Tibial artery (tissue), 4 donors: ENCODE data around the gene ZNF584.
"Not testable (repeated sequence)": the region's sequence is repeated elsewhere in the genome, so short reads cannot be mapped to it uniquely, and the experiment has no call there.

Experiments
- DNase-seq, 2 donors: peaks; one replicate each; pipeline ENCODE4 v3.0.0-alpha.2; 2019
- H3K27ac ChIP-seq, 2 donors: fragments of 200-600 bp; sonication (generic) in 1 of 2; 1 replicate in 1 of 2; 2 replicates in 1 of 2; pipeline ENCODE4 v1.5.1; 2018 to 2019; ENCODE audit warnings: mild to moderate bottlenecking in 1 of 2
- H3K27me3 ChIP-seq, 2 donors: fragments of 200-600 bp; sonication (generic) in 1 of 2; one replicate each; pipeline versions ENCODE4 v1.5.1 to v1.6.0; 2016 to 2019
- H3K36me3 ChIP-seq, 3 donors: fragments of 200-600 bp; sonication (generic) in 2 of 3; one replicate each; pipeline ENCODE4 v1.5.1; 2016 to 2019; ENCODE audit warnings: mild to moderate bottlenecking in 2 of 3
- H3K4me1 ChIP-seq, 4 donors: fragments of 200-600 bp; sonication (generic) in 2 of 4; 1 replicate in 3 of 4; 2 replicates in 1 of 4; pipeline ENCODE4 v1.5.1; 2016 to 2019
- H3K4me3 ChIP-seq, 2 donors: fragments of 200-600 bp; sonication (generic) in 1 of 2; 1 replicate in 1 of 2; 2 replicates in 1 of 2; pipeline ENCODE4 v1.5.1; 2018 to 2019; ENCODE audit warnings: mild to moderate bottlenecking in 2 of 2
- H3K9me3 ChIP-seq, 3 donors: fragments of 200-600 bp; sonication (generic) in 1 of 3; one replicate each; pipeline ENCODE4 v1.5.1; 2016 to 2019
- intact Hi-C: fragments of 100-400 bp; cut with DNase I; formaldehyde crosslinking; loops from one replicate; pipeline ENCODE4 v1.15.0; 2023; ENCODE audit warnings: low total_unique reads
- TF ChIP-seq, protein P1 (sequence below), 2 experiments: fragments of 200-600 bp in 1 of 2; fragments of 450-650 bp in 1 of 2; IDR thresholded peaks; one replicate each; pipeline ENCODE4 v1.5.1; 2017 to 2019; ENCODE audit warnings: antibody characterized with exemption in 2 of 2, mild to moderate bottlenecking in 1 of 2, moderate library complexity in 1 of 2

Gene ZNF584

GRCh38 chr19:58398545-58398944, 9.9 kb upstream of the ZNF584 start:
- peaks cover 17 to 18% (median 18%) of the 10 kb centered on the region in 3 donors for H3K36me3 ChIP-seq
- TF ChIP-seq, protein P1, sequence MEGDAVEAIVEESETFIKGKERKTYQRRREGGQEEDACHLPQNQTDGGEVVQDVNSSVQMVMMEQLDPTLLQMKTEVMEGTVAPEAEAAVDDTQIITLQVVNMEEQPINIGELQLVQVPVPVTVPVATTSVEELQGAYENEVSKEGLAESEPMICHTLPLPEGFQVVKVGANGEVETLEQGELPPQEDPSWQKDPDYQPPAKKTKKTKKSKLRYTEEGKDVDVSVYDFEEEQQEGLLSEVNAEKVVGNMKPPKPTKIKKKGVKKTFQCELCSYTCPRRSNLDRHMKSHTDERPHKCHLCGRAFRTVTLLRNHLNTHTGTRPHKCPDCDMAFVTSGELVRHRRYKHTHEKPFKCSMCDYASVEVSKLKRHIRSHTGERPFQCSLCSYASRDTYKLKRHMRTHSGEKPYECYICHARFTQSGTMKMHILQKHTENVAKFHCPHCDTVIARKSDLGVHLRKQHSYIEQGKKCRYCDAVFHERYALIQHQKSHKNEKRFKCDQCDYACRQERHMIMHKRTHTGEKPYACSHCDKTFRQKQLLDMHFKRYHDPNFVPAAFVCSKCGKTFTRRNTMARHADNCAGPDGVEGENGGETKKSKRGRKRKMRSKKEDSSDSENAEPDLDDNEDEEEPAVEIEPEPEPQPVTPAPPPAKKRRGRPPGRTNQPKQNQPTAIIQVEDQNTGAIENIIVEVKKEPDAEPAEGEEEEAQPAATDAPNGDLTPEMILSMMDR (IDR thresholded peaks at IDR 0.05), result no peak
- H3K4me3 ChIP-seq, result no peak overlapping the region
- peaks cover 0 to 35% (median 24%) of the 10 kb centered on the region in 4 donors for H3K4me1 ChIP-seq
- no peaks in the 10 kb centered on the region for H3K9me3 ChIP-seq
- DNase-seq, result no peak
- H3K27me3 ChIP-seq, result peaks cover 0 to 26% of the 10 kb centered on the region in 2 donors
- no peak overlapping the region for H3K27ac ChIP-seq
- intact Hi-C loops, result no loop called here

- intact Hi-C loops, result no loop called here
- H3K36me3 ChIP-seq, result peaks cover 3 to 5% (median 4%) of the 10 kb centered on the region in 3 donors
- no peak overlapping the region for H3K4me3 ChIP-seq
Measured at GRCh38 chr19:58399903-58400302, 8.5 kb upstream of the ZNF584 start.

DNA sequence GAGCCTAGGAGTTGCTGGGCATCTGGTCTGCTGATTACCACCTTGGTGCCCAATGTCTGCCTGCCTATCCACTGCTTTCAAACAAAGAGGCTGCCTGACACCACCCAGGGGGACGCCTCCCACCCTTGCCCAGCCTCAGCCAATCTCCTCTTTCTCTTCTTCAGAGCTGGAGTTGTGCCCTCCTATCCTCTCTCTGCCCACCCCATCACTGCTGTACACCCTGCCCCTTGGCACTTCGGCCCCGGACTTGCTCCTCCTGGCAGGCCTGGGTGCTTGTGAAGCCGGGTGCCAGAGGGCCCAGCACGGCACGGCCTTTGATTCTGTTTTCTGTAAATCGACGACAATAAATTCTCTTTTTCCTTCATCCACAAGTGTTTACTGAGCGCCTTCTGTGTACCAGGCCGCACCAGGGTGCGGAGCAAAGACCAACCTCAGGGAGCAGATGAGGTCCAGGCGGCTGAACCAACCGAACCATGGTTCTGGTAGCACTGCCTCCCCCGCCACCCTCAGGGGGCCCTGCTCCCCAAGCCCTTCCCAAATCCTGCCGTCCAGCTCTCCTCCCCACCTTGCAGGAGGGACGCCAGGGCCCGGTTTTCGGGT, 8.0 kb upstream of the ZNF584 start:
- TF ChIP-seq, protein P1 (IDR thresholded peaks at IDR 0.05), result no peak
- Histone ChIP-seq H3K4me1 (peaks cover 0 to 31% (median 24%) of the 10 kb centered on the region in 4 donors), H3K27me3 (peaks cover 0 to 21% of the 10 kb centered on the region in 2 donors), H3K36me3 (no peaks in the 10 kb centered on the region), H3K4me3 (peak overlapping the region; percentile 53 to 61), H3K27ac (peak overlapping the region; percentile 47 to 51), H3K9me3 (no peaks in the 10 kb centered on the region)
- no peak for DNase-seq
- intact Hi-C loops, result no loop called here

More at GRCh38 chr19:58399903-58400302, 8.5 kb upstream of the ZNF584 start:
- TF ChIP-seq, protein P1 (IDR thresholded peaks at IDR 0.05), result no peak
- Histone ChIP-seq H3K27me3 (peaks cover 0 to 26% of the 10 kb centered on the region in 2 donors), H3K27ac (no peak overlapping the region), H3K4me1 (peaks cover 0 to 35% (median 24%) of the 10 kb centered on the region in 4 donors), H3K9me3 (no peaks in the 10 kb centered on the region)
- peak in 1 of 2 donors; percentile 51 for DNase-seq

GRCh38 chr19:58400916-58401839, 7.3 kb upstream of the ZNF584 start:
- Histone ChIP-seq H3K27ac (peak overlapping the region; percentile 63 to 72), H3K36me3 (no peaks in the 10 kb centered on the region), H3K9me3 (no peaks in the 10 kb centered on the region), H3K4me1 (peaks cover 0 to 23% (median 20%) of the 10 kb centered on the region in 4 donors), H3K4me3 (peak overlapping the region; percentile 53 to 61), H3K27me3 (peaks cover 0 to 13% of the 10 kb centered on the region in 2 donors)
- DNase-seq, result peak; percentile 99 to 100
- intact Hi-C loops, result no loop called here
- TF ChIP-seq, protein P1 (IDR thresholded peaks at IDR 0.05), result peak in 1 of 2 experiments; percentile 9

DNA sequence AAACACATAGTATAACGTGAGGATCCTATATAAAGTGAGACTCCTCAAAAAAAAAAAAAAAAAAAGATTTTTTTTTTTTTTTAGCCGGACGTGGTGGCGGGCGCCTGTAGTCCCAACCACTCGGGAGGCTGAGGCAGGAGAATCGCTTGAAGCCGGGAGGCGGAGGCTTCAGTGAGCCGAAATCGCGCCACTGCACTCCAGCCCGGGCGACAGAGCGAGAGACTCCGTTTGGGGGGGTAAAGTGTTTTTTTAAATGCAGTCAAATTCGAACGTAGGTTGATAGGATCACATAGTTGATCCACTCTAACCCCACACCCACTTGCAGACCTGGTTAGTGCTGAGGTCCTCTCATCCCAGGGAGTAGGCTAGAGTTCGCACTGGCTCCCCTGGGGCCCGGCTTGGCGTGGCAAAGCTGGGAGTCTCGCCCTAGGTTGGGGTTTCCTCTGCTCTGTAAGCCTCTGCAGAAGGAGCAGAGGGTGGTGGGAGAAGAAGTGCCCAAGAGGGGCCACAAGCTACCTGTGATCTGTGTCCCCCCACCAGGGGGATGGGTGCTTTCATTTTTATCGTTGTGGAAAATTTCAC, 6.5 kb upstream of the ZNF584 start:
- no peak for DNase-seq
- H3K36me3 ChIP-seq, result no peaks in the 10 kb centered on the region
- H3K9me3 ChIP-seq, result no peaks in the 10 kb centered on the region
- TF ChIP-seq, protein P1 (IDR thresholded peaks at IDR 0.05), result no peak
- intact Hi-C loops, result no loop called here
- peak overlapping the region; percentile 63 to 72 for H3K27ac ChIP-seq
- H3K4me3 ChIP-seq, result peak overlapping the region; percentile 53 to 61
- peaks cover 0 to 7% of the 10 kb centered on the region in 2 donors for H3K27me3 ChIP-seq
- H3K4me1 ChIP-seq, result peaks cover 0 to 22% (median 16%) of the 10 kb centered on the region in 4 donors

GRCh38 chr19:58403920-58404478, 4.5 kb upstream of the ZNF584 start:
- H3K4me3 ChIP-seq, H3K27me3 ChIP-seq, intact Hi-C loops, DNase-seq, H3K36me3 ChIP-seq, H3K27ac ChIP-seq, H3K9me3 ChIP-seq: not testable (repeated sequence)
- H3K4me1 ChIP-seq, result peaks cover 0 to 30% (median 25%) of the 10 kb centered on the region in 4 donors
